Tibial nerve (tissue), 4 donors: ENCODE data around the gene GPS1.

Experiments
- EP300 ChIP-seq, 2 donors: sonication (generic); formaldehyde crosslinking; IDR thresholded peaks; one replicate each; pipeline ENCODE4 v1.6.1; 2017; ENCODE audit warnings: antibody characterized with exemption in 2 of 2, mild to moderate bottlenecking in 1 of 2
- POLR2A ChIP-seq, 2 donors: fragments of 450-650 bp; IDR thresholded peaks; one replicate each; pipeline ENCODE4 v1.6.1; 2017; ENCODE audit warnings: antibody characterized with exemption in 2 of 2, mild to moderate bottlenecking in 2 of 2, moderate library complexity in 2 of 2
- TF ChIP-seq, protein P1 (sequence below), 5 experiments: fragments of 200-600 bp in 3 of 5; fragments of 450-650 bp in 2 of 5; sonication (generic) in 3 of 5; IDR thresholded peaks; one replicate each; pipeline ENCODE4 v1.5.1; 2016 to 2019; ENCODE audit warnings: antibody characterized with exemption in 5 of 5, mild to moderate bottlenecking in 3 of 5, moderate library complexity in 2 of 5

DNA sequence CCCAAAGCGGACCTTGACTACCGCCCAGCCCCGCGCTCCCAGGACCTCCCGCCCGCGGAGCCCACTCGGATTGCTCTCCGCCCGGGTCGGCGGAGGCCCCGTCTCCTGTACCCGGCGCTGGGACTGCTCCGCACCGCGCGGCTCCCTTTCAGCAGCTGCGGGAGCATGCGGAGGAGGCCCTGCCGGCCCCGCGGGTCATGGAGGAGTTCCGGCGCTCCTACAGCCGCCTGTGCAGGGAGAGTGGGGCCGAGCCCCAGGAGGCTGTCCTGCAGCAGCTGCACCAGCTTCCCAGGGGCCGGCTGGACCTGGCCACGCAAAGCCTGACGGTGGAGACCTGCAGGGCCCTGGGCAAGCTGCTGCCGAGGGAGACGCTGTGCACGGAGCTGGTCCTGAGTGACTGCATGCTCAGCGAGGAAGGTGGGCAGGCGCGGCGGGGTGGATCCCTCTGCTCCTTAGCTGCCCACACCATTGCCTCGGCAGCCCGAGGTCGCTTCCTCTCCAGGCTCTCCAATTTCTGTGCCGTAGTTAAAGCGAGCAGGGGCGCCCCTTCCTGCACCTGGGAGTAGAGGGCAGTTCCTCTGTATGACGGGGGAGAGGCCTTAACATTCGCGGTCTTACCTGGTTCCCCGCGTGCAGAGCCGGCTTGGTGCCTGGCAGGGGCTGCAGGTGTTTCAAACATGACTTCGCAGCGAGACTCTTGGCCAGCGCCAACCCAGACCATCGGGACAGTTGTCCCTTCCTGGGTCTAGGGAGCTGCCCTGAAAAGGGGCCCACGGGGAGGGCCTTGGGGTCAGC lies 28.1 kb upstream of the GPS1 start:
- no peak for TF ChIP-seq POLR2A (IDR thresholded peaks at IDR 0.05)
- TF ChIP-seq, protein P1, sequence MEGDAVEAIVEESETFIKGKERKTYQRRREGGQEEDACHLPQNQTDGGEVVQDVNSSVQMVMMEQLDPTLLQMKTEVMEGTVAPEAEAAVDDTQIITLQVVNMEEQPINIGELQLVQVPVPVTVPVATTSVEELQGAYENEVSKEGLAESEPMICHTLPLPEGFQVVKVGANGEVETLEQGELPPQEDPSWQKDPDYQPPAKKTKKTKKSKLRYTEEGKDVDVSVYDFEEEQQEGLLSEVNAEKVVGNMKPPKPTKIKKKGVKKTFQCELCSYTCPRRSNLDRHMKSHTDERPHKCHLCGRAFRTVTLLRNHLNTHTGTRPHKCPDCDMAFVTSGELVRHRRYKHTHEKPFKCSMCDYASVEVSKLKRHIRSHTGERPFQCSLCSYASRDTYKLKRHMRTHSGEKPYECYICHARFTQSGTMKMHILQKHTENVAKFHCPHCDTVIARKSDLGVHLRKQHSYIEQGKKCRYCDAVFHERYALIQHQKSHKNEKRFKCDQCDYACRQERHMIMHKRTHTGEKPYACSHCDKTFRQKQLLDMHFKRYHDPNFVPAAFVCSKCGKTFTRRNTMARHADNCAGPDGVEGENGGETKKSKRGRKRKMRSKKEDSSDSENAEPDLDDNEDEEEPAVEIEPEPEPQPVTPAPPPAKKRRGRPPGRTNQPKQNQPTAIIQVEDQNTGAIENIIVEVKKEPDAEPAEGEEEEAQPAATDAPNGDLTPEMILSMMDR (IDR thresholded peaks at IDR 0.05): no peak
- TF ChIP-seq EP300 (IDR thresholded peaks at IDR 0.05): no peak
